Gastroesophageal sphincter (tissue), 4 donors: ENCODE data around the gene ZNF18. TPM values are rescaled to one million over a fixed set of nuclear protein-coding genes. Genes with fewer than 3 reads are reported as not detected.
"Not testable (repeated sequence)": the region's sequence is repeated elsewhere in the genome, so short reads cannot be mapped to it uniquely, and the experiment has no call there.

Experiments used
- ATAC-seq: fragments of 150-250 bp; one replicate; pipeline ENCODE4 v1.9.1; 2016; ENCODE audit warnings: mild to moderate bottlenecking, moderate library complexity
- H3K27ac ChIP-seq, 4 donors: fragments of 200-600 bp; sonication (generic) in 3 of 4; 1 replicate in 3 of 4; 2 replicates in 1 of 4; pipeline ENCODE4 v1.5.1; 2016 to 2019
- H3K27me3 ChIP-seq: fragments of 200-600 bp; sonication (generic); one replicate; pipeline ENCODE4 v1.5.1; 2019
- H3K36me3 ChIP-seq, 2 donors: fragments of 200-600 bp; sonication (generic); one replicate each; pipeline ENCODE4 v1.5.1; 2019; ENCODE audit warnings: control low read depth in 1 of 2
- H3K4me1 ChIP-seq, 3 donors: fragments of 200-600 bp; sonication (generic); 1 replicate in 2 of 3; 2 replicates in 1 of 3; pipeline ENCODE4 v1.5.1; 2016 to 2019; ENCODE audit warnings: control low read depth in 2 of 3
- H3K4me3 ChIP-seq, 2 donors: fragments of 200-600 bp; sonication (generic); one replicate each; pipeline ENCODE4 v1.5.1; 2019; ENCODE audit warnings: mild to moderate bottlenecking in 1 of 2, moderate library complexity in 1 of 2
- H3K9me3 ChIP-seq, 3 donors: fragments of 200-600 bp; sonication (generic); one replicate each; pipeline ENCODE4 v1.5.1; 2017 to 2019; ENCODE audit warnings: control low read depth in 2 of 3
- EP300 ChIP-seq: sonication (generic); formaldehyde crosslinking; IDR thresholded peaks from one replicate; pipeline ENCODE4 v1.6.1; 2017; ENCODE audit warnings: antibody characterized with exemption, mild to moderate bottlenecking
- POLR2A ChIP-seq, 2 donors: fragments of 450-650 bp; IDR thresholded peaks; one replicate each; pipeline ENCODE4 v1.6.1; 2017; ENCODE audit warnings: antibody characterized with exemption in 2 of 2, mild to moderate bottlenecking in 2 of 2, moderate library complexity in 1 of 2
- POLR2AphosphoS5 ChIP-seq: sonication (generic); formaldehyde crosslinking; IDR thresholded peaks from one replicate; pipeline ENCODE4 v1.6.1; 2017; ENCODE audit warnings: antibody characterized with exemption
- WGBS, 2 donors: methylation state at CpG; one replicate each; pipeline ENCODE4 v1.1.5; 2018; ENCODE audit warnings: low coverage in 1 of 2; 5-methylcytosine and 5-hydroxymethylcytosine counted together
- total RNA-seq, 4 donors: library from RNA; depleted of rRNA; stranded (reverse); fragments of >200 nt; gene quantifications; one replicate each; pipeline ENCODE4 v1.1.0, GENCODE V29; 2016
- TF ChIP-seq, protein P1 (sequence below), 4 experiments: fragments of 200-600 bp in 2 of 4; fragments of 450-650 bp in 2 of 4; sonication (generic) in 1 of 4; IDR thresholded peaks; one replicate each; pipeline ENCODE4 v1.5.1; 2017 to 2019; ENCODE audit warnings: antibody characterized with exemption in 4 of 4, mild to moderate bottlenecking in 2 of 4, moderate library complexity in 2 of 4

ZNF18 gene
- total RNA-seq, 4 donors from 2014 or later, result 7.2 to 9.0 (median 8.0) TPM

- ATAC-seq, result no peak
- no peaks in the 10 kb centered on the region for H3K27me3 ChIP-seq
- 80 to 91% methylated on average over 6 to 7 of the region's 7 CpGs for WGBS, 2 donors
- H3K4me1 ChIP-seq, result peaks cover 0 to 6% (median 0%) of the 10 kb centered on the region in 3 donors
- H3K36me3 ChIP-seq, result no peaks in the 10 kb centered on the region
- no peak overlapping the region for H3K27ac ChIP-seq
- no peak overlapping the region for H3K4me3 ChIP-seq
- H3K9me3 ChIP-seq, result no peaks in the 10 kb centered on the region
- TF ChIP-seq POLR2AphosphoS5, result no peak
- TF ChIP-seq POLR2A (IDR thresholded peaks at IDR 0.05), result no peak
- TF ChIP-seq, protein P1, sequence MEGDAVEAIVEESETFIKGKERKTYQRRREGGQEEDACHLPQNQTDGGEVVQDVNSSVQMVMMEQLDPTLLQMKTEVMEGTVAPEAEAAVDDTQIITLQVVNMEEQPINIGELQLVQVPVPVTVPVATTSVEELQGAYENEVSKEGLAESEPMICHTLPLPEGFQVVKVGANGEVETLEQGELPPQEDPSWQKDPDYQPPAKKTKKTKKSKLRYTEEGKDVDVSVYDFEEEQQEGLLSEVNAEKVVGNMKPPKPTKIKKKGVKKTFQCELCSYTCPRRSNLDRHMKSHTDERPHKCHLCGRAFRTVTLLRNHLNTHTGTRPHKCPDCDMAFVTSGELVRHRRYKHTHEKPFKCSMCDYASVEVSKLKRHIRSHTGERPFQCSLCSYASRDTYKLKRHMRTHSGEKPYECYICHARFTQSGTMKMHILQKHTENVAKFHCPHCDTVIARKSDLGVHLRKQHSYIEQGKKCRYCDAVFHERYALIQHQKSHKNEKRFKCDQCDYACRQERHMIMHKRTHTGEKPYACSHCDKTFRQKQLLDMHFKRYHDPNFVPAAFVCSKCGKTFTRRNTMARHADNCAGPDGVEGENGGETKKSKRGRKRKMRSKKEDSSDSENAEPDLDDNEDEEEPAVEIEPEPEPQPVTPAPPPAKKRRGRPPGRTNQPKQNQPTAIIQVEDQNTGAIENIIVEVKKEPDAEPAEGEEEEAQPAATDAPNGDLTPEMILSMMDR (IDR thresholded peaks at IDR 0.05), result no peak
- no peak for TF ChIP-seq EP300
Observed at GRCh38 chr17:11943759-11944347, 53.4 kb downstream of the ZNF18 start.

GRCh38 chr17:11943086-11943485 is 54.2 kb downstream of the ZNF18 start:
- not testable (repeated sequence) for H3K36me3 ChIP-seq, H3K9me3 ChIP-seq, H3K4me1 ChIP-seq, H3K27me3 ChIP-seq, ATAC-seq, H3K4me3 ChIP-seq, H3K27ac ChIP-seq
- 77 to 92% methylated on average over 5 to 7 of the region's 11 CpGs for WGBS, 2 donors

GRCh38 chr17:11940904-11941303 is 56.4 kb downstream of the ZNF18 start:
- Histone ChIP-seq H3K9me3 (no peaks in the 10 kb centered on the region), H3K36me3 (no peaks in the 10 kb centered on the region), H3K27ac (no peak overlapping the region), H3K4me1 (no peaks in the 10 kb centered on the region), H3K27me3 (peaks cover 6% of the 10 kb centered on the region), H3K4me3 (no peak overlapping the region)
- WGBS, 2 donors, result 45 to 100% methylated on average over 2 of the region's 2 CpGs
- no peak for ATAC-seq
- TF ChIP-seq POLR2AphosphoS5 (no peak), EP300 (no peak), POLR2A (IDR thresholded peaks at IDR 0.05) (no peak)
- TF ChIP-seq, protein P1 (IDR thresholded peaks at IDR 0.05), result no peak

DNA sequence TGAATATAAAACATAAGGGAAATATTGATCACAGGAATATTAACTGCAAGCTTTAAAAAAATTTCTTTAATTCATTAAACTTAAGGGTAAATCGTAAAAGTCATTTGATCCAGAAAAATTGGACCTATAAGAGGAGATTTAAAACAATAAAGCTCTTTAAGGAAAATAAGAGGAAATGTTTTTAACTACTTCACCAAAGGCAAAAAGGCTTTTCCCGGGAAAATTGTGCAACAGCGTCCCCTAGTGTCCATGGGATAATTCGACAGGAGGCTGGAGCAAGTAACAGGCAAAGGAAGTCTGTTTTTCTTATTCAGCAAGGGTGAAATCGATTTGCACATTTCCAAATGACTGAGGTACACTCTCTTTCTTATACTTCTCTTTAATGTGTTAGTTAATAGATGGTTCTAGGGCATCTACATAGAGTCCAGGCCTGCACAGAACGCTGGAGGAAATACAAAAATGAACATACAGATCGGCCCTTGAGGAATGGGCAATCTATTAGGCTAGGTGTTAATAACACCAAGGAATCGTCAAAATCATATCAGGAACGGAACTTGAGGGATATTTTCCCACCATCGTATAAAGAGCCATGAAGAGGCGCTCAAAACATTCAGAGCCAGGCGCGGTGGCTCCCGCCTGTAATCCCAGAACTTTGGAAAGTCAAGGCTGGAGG is 61.4 kb downstream of the ZNF18 start:
- TF ChIP-seq, protein P1 (IDR thresholded peaks at IDR 0.05), result peak in 3 of 4 experiments; percentile 57 to 75 (median 74)
- TF ChIP-seq POLR2A (IDR thresholded peaks at IDR 0.05), result no peak
- no peak for ATAC-seq
- WGBS, 2 donors, result 38 to 40% methylated on average over 9 to 13 of the region's 14 CpGs

GRCh38 chr17:11932337-11932898 is 64.9 kb downstream of the ZNF18 start:
- no peaks in the 10 kb centered on the region for H3K36me3 ChIP-seq
- peaks cover 2% of the 10 kb centered on the region for H3K27me3 ChIP-seq
- H3K4me3 ChIP-seq, result no peak overlapping the region
- H3K27ac ChIP-seq, result no peak overlapping the region
- no peaks in the 10 kb centered on the region for H3K9me3 ChIP-seq
- TF ChIP-seq EP300, result no peak
- TF ChIP-seq, protein P1 (IDR thresholded peaks at IDR 0.05), result no peak
- TF ChIP-seq POLR2A (IDR thresholded peaks at IDR 0.05), result no peak
- no peak for TF ChIP-seq POLR2AphosphoS5
- 95 to 98% methylated on average over 3 to 7 of the region's 10 CpGs for WGBS, 2 donors
- H3K4me1 ChIP-seq, result no peaks in the 10 kb centered on the region
- no peak for ATAC-seq

More for the DNA sequence above, 61.4 kb downstream of the ZNF18 start:
- Histone ChIP-seq H3K36me3 (no peaks in the 10 kb centered on the region), H3K4me3 (no peak overlapping the region), H3K4me1 (no peaks in the 10 kb centered on the region), H3K9me3 (no peaks in the 10 kb centered on the region), H3K27ac (no peak overlapping the region), H3K27me3 (peaks cover 6% of the 10 kb centered on the region)
